GM21528 (cell line): ENCODE measurements around the gene GOLGA3.
"Not testable (repeated sequence)": the region's sequence is repeated elsewhere in the genome, so short reads cannot be mapped to it uniquely, and the experiment has no call there.

ENCODE experiments used
- ATAC-seq: cut with Tn5 transposase; IDR thresholded peaks from one replicate; pipeline ENCODE4 v1.9.1; 2021; ENCODE audit warnings: mild to moderate bottlenecking, moderate library complexity; ENCODE audit not compliant: unreplicated experiment, low FRiP score

GOLGA3 gene

GRCh38 chr12:132828706-132829534, at the start of gene GOLGA3:
Gene GOLGA3 (minus strand): TSS chr12:132828869. CDS start chr12:132822128, 6,741 bp downstream.
- peak; percentile 87 for ATAC-seq

- not testable (repeated sequence) for ATAC-seq
Measured at GRCh38 chr12:132874620-132875019, 46.0 kb upstream of the GOLGA3 start.

GRCh38 chr12:132874175-132874574, 45.5 kb upstream of the GOLGA3 start:
- no peak for ATAC-seq

GRCh38 chr12:132873724-132874123, 45.1 kb upstream of the GOLGA3 start:
- ATAC-seq, result no peak

GRCh38 chr12:132872975-132873421, 44.3 kb upstream of the GOLGA3 start:
- ATAC-seq, result no peak

GRCh38 chr12:132872073-132872855, 43.6 kb upstream of the GOLGA3 start:
- ATAC-seq, result no peak

GRCh38 chr12:132869551-132869950, 40.9 kb upstream of the GOLGA3 start:
- ATAC-seq, result no peak

GRCh38 chr12:132866251-132866828, 37.7 kb upstream of the GOLGA3 start:
- no peak for ATAC-seq

GRCh38 chr12:132861558-132861957, 32.9 kb upstream of the GOLGA3 start:
- no peak for ATAC-seq

- no peak for ATAC-seq
Measured at GRCh38 chr12:132858718-132859266, 30.1 kb upstream of the GOLGA3 start.

GRCh38 chr12:132857019-132857418, 28.4 kb upstream of the GOLGA3 start:
- not testable (repeated sequence) for ATAC-seq

GRCh38 chr12:132856581-132856980, 27.9 kb upstream of the GOLGA3 start:
- no peak for ATAC-seq

- ATAC-seq, result not testable (repeated sequence)
Measured at GRCh38 chr12:132855211-132855610, 26.5 kb upstream of the GOLGA3 start.

- ATAC-seq, result no peak
Measured at GRCh38 chr12:132853285-132854092, 24.8 kb upstream of the GOLGA3 start.

GRCh38 chr12:132852496-132852895, 23.8 kb upstream of the GOLGA3 start:
- no peak for ATAC-seq

GRCh38 chr12:132851465-132851864, 22.8 kb upstream of the GOLGA3 start:
- no peak for ATAC-seq

GRCh38 chr12:132850291-132850690, 21.6 kb upstream of the GOLGA3 start:
- ATAC-seq, result no peak

GRCh38 chr12:132848521-132848920, 19.9 kb upstream of the GOLGA3 start:
- no peak for ATAC-seq

GRCh38 chr12:132847363-132848356, 19.0 kb upstream of the GOLGA3 start:
- no peak for ATAC-seq
